NCI-H1048 (cell line): ENCODE data around the gene ACSL6.

ENCODE experiments used
- DNase-seq: peaks from one replicate; lab custom pipeline; 2025; lab: John Stamatoyannopoulos, UW

The ACSL6 gene

GRCh38 chr5:132049093-132049492 is 37.6 kb upstream of the ACSL6 start:
- DNase-seq = no peak

DNA sequence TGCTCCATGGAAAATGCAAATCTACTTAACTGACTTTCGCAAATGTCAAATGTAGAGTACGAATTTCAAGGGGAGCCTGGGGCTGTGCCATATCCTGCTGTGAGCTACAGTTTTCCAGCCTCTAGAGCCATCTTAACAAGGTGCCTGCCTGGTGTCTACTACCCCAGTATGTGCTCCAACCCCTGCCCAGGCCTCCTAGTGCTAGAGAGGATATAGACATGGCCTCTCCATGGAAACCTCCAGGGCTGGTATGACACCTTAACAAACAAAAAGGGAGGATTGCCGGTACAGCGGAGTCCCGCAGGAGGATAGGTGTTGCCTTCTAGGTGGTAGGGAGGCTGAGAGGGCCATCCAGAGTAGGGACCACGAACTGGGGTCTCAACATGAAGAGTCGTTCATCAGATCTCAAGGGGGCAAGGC is 35.4 kb upstream of the ACSL6 start:
- DNase-seq = no peak

DNA sequence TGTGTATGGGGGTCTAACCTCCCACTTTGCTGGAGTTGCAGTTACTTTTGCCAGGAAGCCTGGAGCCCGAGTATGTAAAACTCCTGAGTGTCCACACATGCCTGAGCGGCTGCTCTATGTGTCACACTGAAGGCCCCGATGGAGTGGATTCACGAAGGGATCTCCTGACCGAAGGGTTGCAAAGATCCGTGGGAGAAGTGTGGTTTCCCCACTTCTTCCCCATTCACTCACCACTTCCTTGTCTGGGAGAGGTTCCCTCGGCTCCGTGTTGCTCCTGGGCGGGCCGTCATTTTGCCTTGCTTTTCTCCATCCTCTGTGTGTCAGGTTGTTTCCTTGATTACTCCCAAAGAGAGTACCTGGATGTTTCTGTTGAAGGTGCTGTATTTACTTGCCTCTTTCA is 32.7 kb upstream of the ACSL6 start:
- no peak for DNase-seq

- no peak for DNase-seq
These were observed 25.9 kb upstream of the ACSL6 start for GRCh38 chr5:132037353-132037752.

DNA sequence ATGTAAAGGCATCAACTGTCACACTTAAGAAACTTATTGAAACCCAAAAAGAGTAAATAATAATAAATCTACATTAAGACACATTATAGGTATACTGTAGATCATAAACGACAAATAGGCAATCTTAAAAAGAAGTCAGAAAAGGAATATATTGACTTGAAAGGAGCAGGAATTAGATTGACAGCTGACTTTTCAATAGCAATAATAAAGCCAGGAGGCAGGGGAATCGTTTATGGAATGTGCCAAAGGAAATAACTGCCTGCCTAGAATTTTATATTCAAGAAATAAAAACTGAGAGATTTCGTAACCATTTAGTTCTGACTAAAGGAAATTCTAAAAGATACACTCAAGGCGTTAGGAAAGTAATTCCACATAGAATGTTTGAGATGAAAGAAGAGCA is 21.7 kb upstream of the ACSL6 start:
- DNase-seq = no peak

GRCh38 chr5:132032196-132032595 is 20.7 kb upstream of the ACSL6 start:
- DNase-seq = no peak

GRCh38 chr5:132030610-132031009 is 19.2 kb upstream of the ACSL6 start:
- no peak for DNase-seq

- no peak for DNase-seq
These were observed 18.3 kb upstream of the ACSL6 start for GRCh38 chr5:132029609-132030330.

- DNase-seq = no peak
These were observed 15.6 kb upstream of the ACSL6 start for GRCh38 chr5:132027027-132027426.

- DNase-seq = no peak
These were observed 15.1 kb upstream of the ACSL6 start for GRCh38 chr5:132026516-132027008.

DNA sequence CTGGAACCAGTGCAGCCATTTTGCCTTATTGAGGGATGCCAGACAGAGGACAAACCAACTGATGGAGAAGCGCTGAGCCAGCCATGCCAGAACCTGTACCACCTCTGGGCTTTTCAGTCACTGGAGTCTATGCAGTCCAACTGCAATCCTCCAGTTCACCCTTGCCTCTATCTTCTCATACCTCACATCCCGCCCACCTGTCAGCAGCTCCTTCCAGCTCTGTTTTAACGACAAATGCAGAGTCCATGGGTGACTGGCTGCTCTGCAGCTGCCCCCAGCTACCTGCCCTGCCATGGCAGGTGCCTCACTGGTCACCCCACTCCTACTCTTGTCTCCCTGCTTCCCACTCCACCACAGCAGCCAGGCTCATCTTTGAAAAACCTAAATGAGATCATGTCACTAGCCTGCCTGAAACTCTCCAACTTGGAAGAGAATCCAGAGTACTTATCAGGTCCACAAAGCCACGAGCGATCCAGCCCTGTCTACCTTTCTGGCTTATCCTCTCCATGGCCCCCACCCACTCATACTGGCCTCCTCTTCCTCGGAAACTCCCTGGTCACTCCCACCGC is 14.0 kb upstream of the ACSL6 start:
- no peak for DNase-seq

DNA sequence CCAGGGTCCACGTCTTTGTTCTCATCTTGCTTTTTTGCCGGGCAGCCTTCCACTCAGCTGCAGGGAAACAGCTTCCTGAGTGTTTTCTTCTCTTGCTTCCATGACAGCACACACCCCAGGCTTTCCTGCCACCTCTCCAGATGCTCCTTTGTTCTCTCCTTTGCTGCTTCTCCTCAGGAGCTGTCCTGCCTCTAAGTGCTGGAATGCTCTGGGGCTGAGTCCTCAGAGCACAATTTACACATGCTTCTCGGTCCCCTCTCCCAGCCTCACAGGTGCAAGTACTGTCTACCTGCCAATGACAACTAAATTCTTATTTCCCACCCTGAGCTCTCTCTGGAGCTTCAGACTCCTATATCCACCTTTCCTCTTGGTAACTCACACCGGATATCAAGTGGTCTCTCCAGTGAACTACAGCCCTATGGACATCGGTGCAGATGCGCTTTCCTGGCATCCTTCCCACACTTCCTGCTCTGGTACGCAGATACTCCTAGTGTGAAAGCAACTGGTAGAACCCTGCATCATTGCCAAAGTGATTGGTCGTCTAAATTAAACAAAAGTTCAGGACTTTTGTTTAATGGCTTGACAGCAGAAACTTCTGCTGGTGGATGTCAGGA is 13.4 kb upstream of the ACSL6 start:
- no peak for DNase-seq

GRCh38 chr5:132024117-132024435 is 12.6 kb upstream of the ACSL6 start:
- no peak for DNase-seq

GRCh38 chr5:132023258-132024116 is 12.0 kb upstream of the ACSL6 start:
- no peak for DNase-seq

- no peak for DNase-seq
These were observed 11.3 kb upstream of the ACSL6 start for GRCh38 chr5:132022737-132023136.

DNA sequence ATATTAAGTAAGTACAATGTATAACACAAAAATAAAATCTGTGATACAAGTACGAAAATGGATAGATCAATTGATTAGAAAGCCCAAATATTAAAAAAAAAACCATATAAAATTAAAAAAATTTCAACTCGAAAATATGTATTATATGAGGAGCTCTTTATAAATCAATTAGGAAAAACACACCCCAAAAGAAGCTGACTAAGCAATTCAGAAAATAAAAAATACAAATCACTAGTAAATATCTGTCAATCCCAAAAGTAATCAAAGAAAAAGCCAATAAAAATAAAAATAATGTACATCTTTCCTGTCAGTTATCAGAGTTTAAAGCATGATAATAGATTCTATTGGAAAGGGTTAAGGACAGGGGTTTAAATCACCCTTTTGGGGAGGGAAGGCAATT is 10.2 kb upstream of the ACSL6 start:
- DNase-seq = no peak

DNA sequence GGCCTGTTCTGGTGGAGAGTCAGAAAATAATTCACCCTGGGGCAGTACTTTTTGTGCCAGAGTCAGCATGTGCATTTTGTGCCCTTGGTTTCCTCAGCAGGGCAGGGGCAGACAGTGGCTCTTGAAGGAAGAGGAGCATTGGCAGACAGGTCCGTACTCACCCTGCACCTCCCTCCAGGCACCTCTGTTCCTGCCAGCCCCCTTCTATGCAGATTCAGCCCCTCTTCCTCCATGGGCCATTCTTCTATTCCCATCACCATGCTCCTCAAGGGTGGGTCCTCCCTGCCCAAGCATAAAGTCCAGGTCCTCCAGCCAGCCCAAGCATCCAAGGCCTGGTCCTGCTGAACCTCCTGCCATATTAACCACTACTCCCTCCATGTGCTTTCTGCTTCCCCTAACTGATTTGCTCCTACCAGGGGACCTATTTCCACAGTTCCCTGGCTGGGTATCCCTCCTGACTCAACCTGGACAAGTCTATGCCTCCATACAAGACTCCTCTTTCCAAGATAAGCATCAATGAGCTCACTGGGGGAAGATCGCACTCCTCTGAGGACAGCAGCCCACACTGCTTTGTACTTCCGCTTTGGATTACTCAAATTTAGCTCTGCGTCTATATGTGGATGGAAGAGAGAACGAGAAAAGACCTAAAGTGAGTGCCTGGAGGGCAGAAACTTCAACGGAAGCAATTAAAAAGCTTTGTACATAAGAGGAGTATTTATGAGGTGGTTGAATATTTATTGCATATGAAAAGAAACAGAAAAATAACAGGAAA is 9.3 kb upstream of the ACSL6 start:
- DNase-seq = no peak

DNA sequence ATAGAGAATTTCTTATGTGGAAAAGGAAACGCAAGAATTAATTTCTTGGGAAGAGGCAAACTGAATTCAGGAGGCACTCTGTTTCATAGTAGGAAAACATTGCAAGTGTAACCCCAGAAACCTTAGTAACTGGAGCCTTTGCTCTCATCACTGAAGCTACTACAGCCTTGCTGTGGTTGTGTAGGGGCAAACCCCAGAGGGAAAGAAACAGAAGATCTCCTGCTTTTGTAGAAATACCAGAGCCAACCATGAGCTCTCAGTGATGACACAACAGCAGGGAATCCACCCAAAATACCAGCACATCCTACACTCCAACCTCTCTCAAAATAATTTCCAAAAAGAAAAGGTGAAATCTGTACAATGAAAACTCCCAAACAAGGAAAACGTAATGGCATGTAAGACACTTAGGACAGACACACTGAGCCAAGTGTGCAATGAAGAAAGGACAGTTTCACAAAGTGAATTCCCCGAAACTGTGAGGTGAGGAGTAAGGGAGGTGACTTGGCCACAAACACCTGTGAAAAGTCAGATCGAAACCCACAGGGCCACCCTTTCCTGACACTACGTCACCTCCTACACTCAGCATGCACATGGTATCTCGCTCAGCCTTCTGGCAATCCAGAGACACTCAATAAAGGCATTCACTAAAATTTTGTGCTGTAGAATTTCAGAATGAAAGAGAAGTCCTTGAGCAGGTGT is 8.5 kb upstream of the ACSL6 start:
- DNase-seq = no peak

GRCh38 chr5:132019337-132019736 is 7.9 kb upstream of the ACSL6 start:
- no peak for DNase-seq

DNA sequence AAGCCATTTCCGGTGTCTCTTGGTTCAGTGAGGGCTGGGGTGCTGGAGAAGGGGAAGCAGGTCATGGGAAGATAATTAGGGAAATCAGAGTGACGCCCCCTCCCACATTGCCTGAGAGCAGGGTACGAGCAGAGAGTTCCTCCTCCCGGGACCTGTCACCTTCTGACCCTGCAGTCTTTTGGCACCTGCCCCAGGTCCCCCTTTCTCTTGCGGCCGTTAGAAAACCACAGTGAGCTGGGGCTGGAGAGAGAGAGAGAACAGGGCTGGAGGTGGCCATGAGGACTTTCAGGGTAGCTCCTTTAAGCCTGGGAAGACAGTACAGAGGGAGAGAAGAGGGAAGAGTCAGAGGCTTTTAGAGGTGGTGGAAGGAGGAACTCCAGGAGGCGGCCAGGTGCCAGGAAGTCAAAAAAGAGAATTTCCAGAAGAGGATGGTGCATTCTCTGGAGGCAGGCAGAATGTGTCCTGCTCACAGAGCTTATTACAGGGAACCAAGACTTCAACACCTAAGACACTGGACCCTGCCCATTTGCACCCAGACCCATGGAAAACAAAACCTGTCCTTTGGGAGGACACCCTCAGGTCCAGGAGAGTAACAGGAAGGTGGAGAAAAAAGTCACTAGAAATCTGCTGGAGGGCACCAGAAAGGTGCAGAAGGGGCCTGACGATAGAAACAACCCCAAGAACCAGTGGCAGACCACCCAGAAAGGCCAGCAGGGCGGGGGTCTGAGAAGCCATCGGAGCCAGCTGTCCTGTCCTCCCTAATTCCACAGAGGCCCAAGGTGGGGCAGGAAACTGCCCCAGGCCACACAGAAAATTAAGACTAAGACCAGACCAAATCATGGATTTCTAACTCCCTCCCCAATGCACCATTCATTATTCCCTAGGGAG is 6.5 kb upstream of the ACSL6 start:
- DNase-seq = no peak
